ENCODE data around the gene PSMB9.

PSMB9 gene

GRCh38 chr6:32843331-32843978 lies 10.5 kb upstream of the PSMB9 start:
- Histone ChIP-seq H3K9ac (peak overlapping the region; percentile 86 to 97 (median 92)), H4K20me1 (peaks cover 0 to 24% (median 14%) of the 10 kb centered on the region in 11 experiments; a peak in 11 of 22 replicates), H3K27me3 (no peaks in the 10 kb centered on the region), H3K9me3 (replicated peaks in 1 of 11) (no peaks in the 10 kb centered on the region; a peak in 3 of 22 replicates), H3K4me3 (peak overlapping the region; percentile 71 to 90 (median 84)), H3K4me1 (peaks cover 55 to 84% (median 70%) of the 10 kb centered on the region in 10 experiments), H3K27ac (peak overlapping the region; percentile 87 to 99 (median 96)), H3K36me3 (peaks cover 41 to 56% (median 44%) of the 10 kb centered on the region in 11 experiments), H3K4me2 (peak overlapping the region; percentile 81 to 97 (median 92))
- no peak for TF ChIP-seq Cebpa-rat (IDR thresholded peaks at IDR 0.05)

- H3K4me1 ChIP-seq = peaks cover 51 to 80% (median 66%) of the 10 kb centered on the region in 10 experiments
- TF ChIP-seq Cebpa-rat (IDR thresholded peaks at IDR 0.05) = no peak
- H3K36me3 ChIP-seq = peaks cover 48 to 64% (median 52%) of the 10 kb centered on the region in 11 experiments
Measured at GRCh38 chr6:32843979-32844838, 9.8 kb upstream of the PSMB9 start, which contains the start of gene PSMB8. Gene PSMB8, minus strand, starts transcription at chr6:32844047. Its CDS starts 51 bp downstream, at chr6:32843996.

DNA sequence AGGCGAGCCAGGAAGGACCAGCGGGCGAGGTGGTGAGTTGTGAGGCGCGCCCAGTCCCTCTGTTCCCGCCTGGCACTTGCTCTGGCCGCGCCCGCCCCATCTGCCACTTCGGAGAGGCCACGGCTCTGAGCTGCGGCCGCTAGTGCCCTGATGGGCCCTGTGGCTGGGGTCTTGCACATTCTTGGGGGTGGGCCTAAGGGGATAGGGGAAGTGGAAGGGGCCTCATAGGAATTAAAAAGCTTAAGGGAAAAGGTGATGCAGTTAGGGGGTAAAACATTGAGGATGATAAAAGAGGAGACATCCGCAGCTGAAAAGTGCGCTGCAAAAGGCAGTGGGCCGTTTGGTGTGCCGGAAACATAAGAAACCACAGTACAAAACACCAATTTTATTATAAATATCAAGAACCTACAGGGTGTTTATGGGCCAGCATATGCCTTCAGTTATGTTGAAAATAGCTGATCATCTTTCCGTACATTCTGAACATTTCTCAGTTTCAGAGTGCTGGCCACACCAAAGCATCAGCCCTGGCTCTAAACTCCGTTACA lies 9.1 kb upstream of the PSMB9 start:
- peaks cover 0 to 24% (median 14%) of the 10 kb centered on the region in 11 experiments; a peak in 11 of 22 replicates for H4K20me1 ChIP-seq
- peak overlapping the region; percentile 87 to 99 (median 96); a peak in 21 of 22 replicates for H3K27ac ChIP-seq
- H3K27me3 ChIP-seq = no peaks in the 10 kb centered on the region
- peak overlapping the region; percentile 71 to 90 (median 84) for H3K4me3 ChIP-seq
- peak overlapping the region; percentile 81 to 97 (median 92) for H3K4me2 ChIP-seq
- H3K36me3 ChIP-seq = peaks cover 55 to 71% (median 58%) of the 10 kb centered on the region in 11 experiments
- no peaks in the 10 kb centered on the region; a peak in 3 of 22 replicates for H3K9me3 ChIP-seq (replicated peaks in 1 of 11)
- no peak for TF ChIP-seq Cebpa-rat (IDR thresholded peaks at IDR 0.05)
- H3K4me1 ChIP-seq = peaks cover 48 to 73% (median 60%) of the 10 kb centered on the region in 10 experiments
- H3K9ac ChIP-seq = peak overlapping the region; percentile 86 to 97 (median 92); a peak in 21 of 22 replicates

More at GRCh38 chr6:32843979-32844838, 9.8 kb upstream of the PSMB9 start, which contains the start of gene PSMB8:
- H3K4me2 ChIP-seq = peak within 1 kb of the TSS; percentile 81 to 97 (median 92)
- peak within 1 kb of the TSS; percentile 87 to 99 (median 96) for H3K27ac ChIP-seq
- peaks cover 0 to 24% (median 14%) of the 10 kb centered on the region in 11 experiments; a peak in 11 of 22 replicates for H4K20me1 ChIP-seq
- peak within 1 kb of the TSS; percentile 86 to 97 (median 92) for H3K9ac ChIP-seq
- peak within 1 kb of the TSS; percentile 71 to 90 (median 84) for H3K4me3 ChIP-seq
- no peaks in the 10 kb centered on the region for H3K27me3 ChIP-seq
- H3K9me3 ChIP-seq (replicated peaks in 1 of 11) = no peaks in the 10 kb centered on the region; a peak in 3 of 22 replicates

DNA sequence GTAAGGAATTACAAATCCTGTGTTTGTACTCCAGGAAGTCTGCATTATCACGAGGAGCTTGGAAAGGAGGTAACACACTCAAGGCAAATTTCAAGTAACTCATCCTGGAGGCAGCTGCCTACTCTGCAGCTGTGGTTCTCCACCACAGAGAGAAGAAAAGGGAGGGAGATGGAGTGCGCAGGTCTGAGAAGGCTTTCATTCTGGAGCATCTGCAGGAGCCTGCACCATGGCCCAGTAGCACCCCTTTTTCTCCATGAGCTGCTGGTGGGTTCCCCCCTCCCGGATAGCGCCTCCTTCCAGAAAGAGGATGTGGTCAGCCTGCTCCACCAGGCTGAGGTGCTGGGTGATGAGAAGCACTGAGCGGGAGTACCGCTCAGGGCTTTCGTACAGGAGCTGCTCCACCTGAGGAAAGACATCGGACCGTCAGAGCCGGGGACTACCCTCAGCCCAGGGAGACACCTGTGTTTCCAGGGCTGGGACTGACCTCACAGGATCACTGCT lies 8.6 kb upstream of the PSMB9 start:
- H3K27ac ChIP-seq = peak overlapping the region in 10 of 11 experiments; percentile 87 to 99 (median 96); a peak in 19 of 22 replicates
- peak overlapping the region; percentile 71 to 90 (median 84) for H3K4me3 ChIP-seq
- no peaks in the 10 kb centered on the region for H3K27me3 ChIP-seq
- peak overlapping the region; percentile 86 to 97 (median 92); a peak in 21 of 22 replicates for H3K9ac ChIP-seq
- peak overlapping the region; percentile 81 to 97 (median 92) for H3K4me2 ChIP-seq
- peaks cover 60 to 73% (median 63%) of the 10 kb centered on the region in 11 experiments for H3K36me3 ChIP-seq
- H4K20me1 ChIP-seq = peaks cover 0 to 24% (median 14%) of the 10 kb centered on the region in 11 experiments; a peak in 11 of 22 replicates
- no peaks in the 10 kb centered on the region; a peak in 3 of 22 replicates for H3K9me3 ChIP-seq (replicated peaks in 1 of 11)
- H3K4me1 ChIP-seq = peaks cover 46 to 67% (median 58%) of the 10 kb centered on the region in 10 experiments
- TF ChIP-seq Cebpa-rat (IDR thresholded peaks at IDR 0.05) = no peak

DNA sequence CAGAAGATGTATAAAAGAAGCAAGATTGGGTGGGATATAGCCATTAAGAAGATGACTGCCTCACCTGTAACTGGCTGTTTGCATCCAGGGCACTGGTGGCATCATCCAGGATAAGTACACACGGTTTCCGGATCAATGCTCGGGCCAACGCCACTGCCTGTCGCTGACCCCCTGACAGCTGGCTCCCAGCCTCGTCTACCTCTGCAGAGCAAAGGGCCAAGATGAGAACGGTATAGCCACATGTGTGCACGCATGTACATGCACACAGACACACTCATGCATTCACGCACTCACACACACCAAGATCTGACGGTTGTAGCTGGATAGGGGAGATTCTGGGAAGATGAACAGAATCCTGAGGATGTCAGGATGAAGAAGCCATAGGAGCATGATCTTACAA lies 7.0 kb upstream of the PSMB9 start:
- no peak overlapping the region for H3K4me3 ChIP-seq
- H3K9ac ChIP-seq = no peak overlapping the region
- peaks cover 0 to 26% (median 14%) of the 10 kb centered on the region in 11 experiments; a peak in 11 of 22 replicates for H4K20me1 ChIP-seq
- no peak overlapping the region for H3K27ac ChIP-seq
- H3K9me3 ChIP-seq (replicated peaks in 1 of 11) = no peaks in the 10 kb centered on the region; a peak in 3 of 22 replicates
- H3K27me3 ChIP-seq = no peaks in the 10 kb centered on the region
- H3K4me2 ChIP-seq = peak overlapping the region in 10 of 11 experiments; percentile 81 to 97 (median 92); a peak in 18 of 22 replicates
- peaks cover 60 to 69% (median 64%) of the 10 kb centered on the region in 11 experiments for H3K36me3 ChIP-seq
- H3K4me1 ChIP-seq = peaks cover 44 to 64% (median 58%) of the 10 kb centered on the region in 10 experiments
- no peak for TF ChIP-seq Cebpa-rat (IDR thresholded peaks at IDR 0.05)

- Histone ChIP-seq H3K9me3 (replicated peaks in 1 of 11) (no peaks in the 10 kb centered on the region; a peak in 3 of 22 replicates), H3K36me3 (peaks cover 55 to 61% (median 57%) of the 10 kb centered on the region in 11 experiments), H3K27ac (no peak overlapping the region), H4K20me1 (peaks cover 0 to 29% (median 14%) of the 10 kb centered on the region in 11 experiments; a peak in 11 of 22 replicates), H3K4me1 (peaks cover 42 to 63% (median 57%) of the 10 kb centered on the region in 10 experiments), H3K4me3 (no peak overlapping the region), H3K9ac (no peak overlapping the region), H3K4me2 (peak overlapping the region in 3 of 11 experiments; percentile 5 to 96 (median 92); a peak in 1 of 22 replicates), H3K27me3 (no peaks in the 10 kb centered on the region)
- TF ChIP-seq Cebpa-rat (IDR thresholded peaks at IDR 0.05) = no peak
Measured at GRCh38 chr6:32847795-32848194, 6.2 kb upstream of the PSMB9 start.

DNA sequence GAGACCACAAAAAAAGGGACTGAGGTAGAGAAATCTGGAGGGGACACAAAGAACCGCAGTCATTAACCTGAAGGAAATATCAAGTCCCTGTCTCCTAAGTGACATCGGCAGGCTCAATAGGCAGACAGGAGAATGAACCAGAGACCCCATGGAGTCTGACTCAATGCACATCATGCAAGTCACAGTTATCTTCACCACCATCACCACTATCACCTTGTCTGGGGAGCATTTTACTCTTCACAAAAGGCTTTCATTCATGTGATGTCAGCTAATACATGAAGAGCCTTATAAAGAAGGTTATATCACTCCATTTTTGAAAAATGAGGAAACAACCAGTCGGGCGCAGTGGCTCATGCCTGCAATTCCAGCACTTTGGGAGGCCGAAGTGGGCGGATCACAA lies 4.9 kb upstream of the PSMB9 start:
- Histone ChIP-seq H3K4me2 (no peak overlapping the region), H3K9ac (no peak overlapping the region), H3K4me1 (peaks cover 36 to 56% (median 50%) of the 10 kb centered on the region in 10 experiments), H3K36me3 (peaks cover 55 to 60% (median 57%) of the 10 kb centered on the region in 11 experiments), H3K9me3 (replicated peaks in 1 of 11) (no peaks in the 10 kb centered on the region; a peak in 3 of 22 replicates), H3K27me3 (no peaks in the 10 kb centered on the region), H3K27ac (no peak overlapping the region), H3K4me3 (no peak overlapping the region), H4K20me1 (peaks cover 0 to 29% (median 14%) of the 10 kb centered on the region in 11 experiments; a peak in 11 of 22 replicates)
- no peak for TF ChIP-seq Cebpa-rat (IDR thresholded peaks at IDR 0.05)

GRCh38 chr6:32851025-32851424 lies 3.0 kb upstream of the PSMB9 start:
- Histone ChIP-seq H3K36me3 (peaks cover 51 to 58% (median 55%) of the 10 kb centered on the region in 11 experiments), H3K4me1 (peaks cover 37 to 58% (median 52%) of the 10 kb centered on the region in 10 experiments), H3K27ac (no peak overlapping the region), H3K4me2 (peak overlapping the region; percentile 91 to 100 (median 96); a peak in 18 of 22 replicates), H3K9me3 (replicated peaks in 1 of 11) (no peaks in the 10 kb centered on the region; a peak in 3 of 22 replicates), H3K27me3 (no peaks in the 10 kb centered on the region), H3K4me3 (no peak overlapping the region), H3K9ac (peak overlapping the region in 2 of 11 experiments; percentile 41 to 86; a peak in 2 of 22 replicates), H4K20me1 (peaks cover 0 to 23% (median 11%) of the 10 kb centered on the region in 11 experiments; a peak in 10 of 22 replicates)
- TF ChIP-seq Cebpa-rat (IDR thresholded peaks at IDR 0.05) = no peak

Data from BLaER1 treated with 17β-estradiol and CSF1 and Interleukin-3, amounts not matched to agents 10 nM and 100 nM (cell line).